Stimulated activated CD4-positive, alpha-beta T cell treated with anti-CD3 and anti-CD28 coated beads, TNF-alpha, amount 100 ng/mL, for 1 hour (primary cell): Measurements from ENCODE around the gene CPNE7.
"Not testable (repeated sequence)": the region's sequence is repeated elsewhere in the genome, so short reads cannot be mapped to it uniquely, and the experiment has no call there.

ENCODE experiments used
- DNase-seq, 3 donors: peaks; one replicate each; pipeline ENCODE4 v3.0.0-alpha.2; 2020; ENCODE audit warnings: low read depth in 3 of 3, low spot score in 1 of 3

The CPNE7 gene

GRCh38 chr16:89582614-89583196 is 7.1 kb downstream of the CPNE7 start:
- DNase-seq: no peak

DNA sequence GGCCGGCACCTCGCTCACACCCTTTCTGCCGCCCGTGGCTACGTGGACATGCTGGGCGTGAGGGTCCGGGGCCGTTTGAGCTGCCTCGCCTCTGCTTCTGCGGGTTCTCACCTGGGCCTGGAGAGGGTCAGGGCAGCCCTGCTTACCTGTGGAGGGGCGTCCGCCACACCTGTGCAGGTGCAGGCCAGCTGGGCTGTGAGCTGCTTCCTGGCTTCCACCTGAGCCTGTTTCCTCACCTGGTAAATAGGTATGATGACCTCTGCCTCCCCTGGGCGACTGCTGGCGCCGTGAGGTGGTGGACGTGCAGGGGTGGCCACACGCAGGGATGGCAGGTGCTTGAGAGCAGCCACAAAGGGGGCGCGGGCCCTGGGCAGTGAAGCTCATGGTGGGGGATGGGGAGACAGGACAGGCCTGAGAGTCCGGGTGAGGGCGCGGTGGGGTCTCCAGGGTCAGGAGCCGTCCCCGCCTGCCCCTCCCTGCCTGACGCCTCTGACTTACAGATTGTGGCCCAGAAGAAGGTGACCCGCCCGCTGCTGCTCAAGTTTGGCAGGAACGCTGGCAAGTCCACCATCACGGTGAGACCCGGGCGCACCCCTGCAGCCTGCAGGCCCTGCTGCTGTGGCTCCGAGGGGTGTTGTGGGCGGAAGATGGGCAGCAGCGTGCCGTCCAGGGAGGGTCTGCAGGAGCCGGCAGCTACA is 7.8 kb downstream of the CPNE7 start:
- DNase-seq: no peak

DNA sequence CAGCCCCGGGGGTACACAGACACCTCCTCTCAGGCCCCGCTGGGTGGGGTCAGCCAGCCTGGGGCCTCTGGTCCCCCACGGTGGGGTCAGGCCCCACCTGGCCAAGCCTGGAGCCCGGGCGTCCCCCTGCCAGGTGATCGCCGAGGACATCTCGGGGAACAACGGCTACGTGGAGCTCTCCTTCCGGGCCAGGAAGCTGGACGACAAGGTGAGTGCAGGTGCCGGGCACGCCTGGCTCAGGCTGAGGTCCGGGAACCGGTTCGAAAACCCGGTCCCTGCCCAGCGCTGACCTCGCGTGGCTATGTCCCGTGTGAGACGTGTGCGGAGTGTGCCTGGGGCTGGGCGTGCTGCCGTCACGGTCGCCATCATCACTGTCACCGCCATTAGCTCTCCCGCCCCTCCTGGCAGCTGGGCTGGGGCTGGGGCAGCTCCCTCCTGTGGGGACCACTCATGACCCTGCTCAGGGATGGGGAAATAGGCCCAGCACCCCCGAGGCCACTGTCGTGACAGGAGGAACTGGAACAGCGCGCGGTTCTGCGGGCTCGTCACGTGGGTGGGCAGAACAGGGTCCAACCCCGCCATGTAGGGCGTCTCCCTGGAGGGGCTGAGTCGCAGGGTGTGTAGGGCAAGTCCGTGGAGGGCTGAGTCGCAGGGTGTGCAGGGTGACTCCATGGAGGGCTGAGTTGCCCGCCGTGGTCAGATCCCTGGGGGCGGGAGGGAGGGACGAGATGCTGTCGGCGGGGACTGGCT is 8.5 kb downstream of the CPNE7 start:
- no peak for DNase-seq

- no peak for DNase-seq
These were observed 9.4 kb downstream of the CPNE7 start for GRCh38 chr16:89584768-89585549.

DNA sequence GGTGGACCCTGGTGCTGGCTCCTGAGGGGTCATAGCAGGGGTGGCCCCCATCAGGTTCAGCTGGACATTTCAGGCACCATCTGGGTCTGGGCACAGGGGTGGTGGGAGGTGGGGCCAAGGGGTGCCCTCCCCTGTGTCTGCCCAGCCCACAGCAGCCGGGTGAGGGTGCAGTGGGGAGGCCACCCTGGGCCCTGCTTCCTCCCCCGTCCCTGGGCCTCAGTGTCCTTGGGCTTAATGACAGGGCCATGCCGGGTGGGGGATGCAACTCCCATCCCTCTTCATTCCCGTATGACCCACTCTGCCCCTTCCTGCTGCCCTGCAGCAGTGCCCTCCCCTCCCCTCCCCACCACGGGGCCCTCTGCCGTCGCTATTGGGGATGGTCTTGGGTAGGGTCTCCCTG is 10.7 kb downstream of the CPNE7 start:
- DNase-seq: no peak

GRCh38 chr16:89586853-89587252 is 11.3 kb downstream of the CPNE7 start:
- DNase-seq: no peak

DNA sequence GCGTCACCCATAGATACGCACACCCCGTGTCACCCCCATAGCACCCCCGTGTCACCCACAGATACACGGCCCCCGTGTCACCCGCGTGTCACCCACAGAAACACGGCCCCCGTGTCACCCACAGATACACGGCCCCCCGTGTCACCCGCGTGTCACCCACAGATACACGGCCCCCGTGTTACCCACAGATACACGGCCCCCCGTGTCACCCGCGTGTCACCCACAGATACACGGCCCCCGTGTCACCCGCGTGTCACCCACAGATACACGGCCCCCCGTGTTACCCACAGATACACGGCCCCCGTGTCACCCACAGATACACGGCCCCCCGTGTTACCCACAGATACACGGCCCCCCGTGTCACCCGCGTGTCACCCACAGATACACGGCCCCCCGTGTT is 12.1 kb downstream of the CPNE7 start:
- not testable (repeated sequence) for DNase-seq

DNA sequence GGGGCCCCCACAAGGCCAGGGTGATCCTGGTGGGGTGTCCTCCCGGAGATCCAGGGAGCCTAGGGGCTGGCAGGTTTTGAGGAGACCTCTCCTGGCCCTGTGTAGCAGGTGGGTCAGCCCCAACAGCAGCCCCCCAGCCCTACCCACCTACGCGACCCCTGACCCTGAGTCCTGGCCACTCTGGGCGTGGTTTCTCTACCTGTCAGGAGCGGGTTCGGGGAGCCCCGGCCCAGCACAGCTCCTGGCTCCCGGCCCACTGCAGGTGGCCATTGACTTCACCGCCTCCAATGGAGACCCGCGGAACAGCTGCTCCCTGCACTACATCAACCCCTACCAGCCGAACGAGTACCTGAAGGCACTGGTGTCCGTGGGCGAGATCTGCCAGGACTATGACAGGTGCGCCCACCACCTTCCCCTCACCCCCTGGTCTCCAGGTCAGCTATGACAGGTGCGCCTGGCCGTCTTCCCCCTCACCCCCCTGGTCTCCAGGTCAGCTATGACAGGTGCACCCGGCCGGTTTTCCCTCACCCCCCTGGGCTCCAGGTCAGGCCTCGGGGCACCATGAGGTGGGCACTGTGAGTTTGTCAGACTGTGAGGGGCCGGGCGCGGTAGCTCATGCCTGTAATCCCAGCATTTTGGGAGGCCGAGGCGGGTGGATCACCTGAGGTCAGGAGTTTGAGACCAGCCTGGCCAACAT is 13.0 kb downstream of the CPNE7 start:
- no peak for DNase-seq

GRCh38 chr16:89589241-89589926 is 13.8 kb downstream of the CPNE7 start:
- DNase-seq: no peak

DNA sequence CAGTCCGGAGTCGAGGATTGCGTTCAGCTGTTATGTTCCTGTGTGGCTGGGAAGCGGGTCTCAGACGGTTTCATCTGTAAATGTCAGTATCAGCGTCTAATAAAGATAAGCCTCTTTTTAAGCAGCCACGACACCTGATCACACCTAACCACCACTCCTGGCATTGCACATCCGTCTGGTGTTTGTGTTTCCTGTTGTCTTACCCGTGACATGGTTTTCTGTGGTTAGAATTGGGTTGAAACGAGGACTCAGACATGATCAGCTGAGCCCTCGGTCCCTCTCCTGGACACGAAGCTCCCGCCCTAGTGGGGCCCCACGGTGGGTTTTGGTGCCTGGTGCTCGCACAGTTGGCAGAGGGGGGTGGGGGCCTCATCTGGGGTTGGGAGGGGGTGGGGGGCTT is 18.3 kb downstream of the CPNE7 start:
- peak in 1 of 3 donors; percentile 27 for DNase-seq

DNA sequence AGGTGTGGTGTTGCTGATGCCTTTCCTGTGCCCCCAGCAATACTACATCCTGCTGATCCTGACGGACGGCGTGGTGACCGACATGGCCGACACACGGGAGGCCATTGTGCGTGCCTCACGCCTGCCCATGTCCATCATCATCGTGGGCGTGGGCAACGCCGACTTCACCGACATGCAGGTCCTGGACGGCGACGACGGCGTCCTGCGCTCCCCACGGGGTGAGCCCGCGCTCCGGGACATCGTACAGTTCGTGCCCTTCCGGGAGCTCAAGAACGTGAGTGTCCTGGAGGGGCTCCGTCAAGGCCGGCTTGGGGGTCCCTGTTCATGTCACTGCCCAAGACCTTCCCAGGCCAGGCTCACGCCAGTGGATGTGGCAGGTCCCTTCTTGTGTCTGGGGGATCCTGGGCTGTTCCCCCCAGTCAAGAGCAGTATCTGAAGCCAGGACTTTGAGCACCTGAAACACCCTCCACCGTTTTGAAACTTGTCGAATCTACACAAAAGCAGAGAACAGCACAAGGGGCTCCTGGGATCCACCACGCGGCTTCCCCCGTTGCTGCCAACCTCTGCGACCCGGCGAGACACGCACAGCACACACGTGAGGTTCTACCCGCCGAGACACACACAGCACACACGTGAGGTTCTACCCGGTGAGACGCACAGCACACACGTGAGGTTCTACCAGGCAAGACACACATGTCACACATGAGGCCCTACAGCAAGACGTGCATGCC is 19.9 kb downstream of the CPNE7 start:
- no peak for DNase-seq

GRCh38 chr16:89596061-89596689 is 20.6 kb downstream of the CPNE7 start:
- DNase-seq: no peak

GRCh38 chr16:89596957-89597649 is 21.5 kb downstream of the CPNE7 start:
- no peak for DNase-seq

DNA sequence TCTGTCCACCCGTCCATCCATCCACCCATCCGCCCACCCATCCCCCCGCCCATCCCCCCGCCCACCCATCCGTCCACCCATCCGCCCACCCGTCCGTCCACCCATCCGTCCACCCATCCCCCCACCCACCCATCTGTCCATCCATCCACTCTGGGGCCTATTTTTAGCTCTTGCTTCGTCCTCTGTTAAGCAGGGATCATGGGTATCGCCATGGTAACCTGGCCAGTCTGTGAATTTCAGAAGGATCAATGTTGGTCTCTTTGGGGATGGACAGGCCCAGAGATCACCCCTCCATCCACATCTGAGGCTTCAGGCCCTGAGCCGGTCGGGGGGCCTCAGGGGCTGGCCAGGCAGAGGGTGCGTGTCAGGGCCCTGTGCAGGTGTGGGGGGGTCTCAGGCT is 22.6 kb downstream of the CPNE7 start:
- no peak for DNase-seq

- DNase-seq: no peak
These were observed 23.9 kb downstream of the CPNE7 start for GRCh38 chr16:89599451-89599858.

GRCh38 chr16:89599902-89600301 is 24.3 kb downstream of the CPNE7 start:
- DNase-seq: no peak

DNA sequence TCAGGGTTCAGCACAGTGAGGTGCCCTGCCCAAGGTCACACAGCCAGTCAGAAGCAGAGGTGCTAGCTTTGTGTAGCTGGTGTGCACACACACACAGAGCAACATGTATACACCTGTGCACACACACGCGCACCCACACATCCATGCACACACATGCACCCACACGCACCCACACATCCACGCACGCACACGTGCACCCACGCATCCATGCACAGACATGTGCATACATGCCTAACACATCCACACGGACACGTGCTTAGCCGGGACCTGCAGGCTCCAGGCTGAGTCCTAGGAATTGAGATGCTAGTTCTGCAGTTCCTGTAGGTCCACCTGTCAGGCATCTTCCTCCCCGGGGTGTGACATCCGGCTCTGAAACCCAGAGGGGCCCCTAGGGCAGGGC is 24.9 kb downstream of the CPNE7 start:
- no peak for DNase-seq

DNA sequence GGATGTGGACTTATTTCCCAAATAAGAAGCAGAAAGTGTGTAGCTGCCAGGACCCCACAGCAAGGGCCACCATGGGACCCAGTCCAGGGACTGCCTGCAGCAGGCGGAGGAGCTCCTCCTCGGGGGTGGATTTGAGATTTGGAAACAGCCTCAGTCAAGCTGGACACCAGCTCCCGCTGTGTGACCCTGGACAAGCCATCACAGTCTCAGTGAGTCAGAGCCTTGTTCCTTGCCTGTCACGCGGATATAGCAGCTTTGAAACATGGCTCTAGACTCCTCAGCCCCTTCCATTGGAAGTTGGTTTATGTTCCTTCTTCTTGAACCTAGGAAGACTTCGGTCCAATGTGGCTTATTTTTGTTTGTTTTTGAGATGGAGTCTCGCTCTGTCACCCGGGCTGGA is 25.4 kb downstream of the CPNE7 start:
- no peak for DNase-seq

GRCh38 chr16:89601906-89602272 is 26.3 kb downstream of the CPNE7 start:
- DNase-seq: no peak
